Embryonic facial prominence (tissue), 1 donor: Measurements from ENCODE around the gene UFL1.
"Not testable (repeated sequence)": the region's sequence is repeated elsewhere in the genome, so short reads cannot be mapped to it uniquely, and the experiment has no call there.

Experiments
- DNase-seq: peaks from one replicate; pipeline ENCODE4 v3.0.0-alpha.2; 2016; ENCODE audit errors: extremely low spot score

The UFL1 gene

DNA sequence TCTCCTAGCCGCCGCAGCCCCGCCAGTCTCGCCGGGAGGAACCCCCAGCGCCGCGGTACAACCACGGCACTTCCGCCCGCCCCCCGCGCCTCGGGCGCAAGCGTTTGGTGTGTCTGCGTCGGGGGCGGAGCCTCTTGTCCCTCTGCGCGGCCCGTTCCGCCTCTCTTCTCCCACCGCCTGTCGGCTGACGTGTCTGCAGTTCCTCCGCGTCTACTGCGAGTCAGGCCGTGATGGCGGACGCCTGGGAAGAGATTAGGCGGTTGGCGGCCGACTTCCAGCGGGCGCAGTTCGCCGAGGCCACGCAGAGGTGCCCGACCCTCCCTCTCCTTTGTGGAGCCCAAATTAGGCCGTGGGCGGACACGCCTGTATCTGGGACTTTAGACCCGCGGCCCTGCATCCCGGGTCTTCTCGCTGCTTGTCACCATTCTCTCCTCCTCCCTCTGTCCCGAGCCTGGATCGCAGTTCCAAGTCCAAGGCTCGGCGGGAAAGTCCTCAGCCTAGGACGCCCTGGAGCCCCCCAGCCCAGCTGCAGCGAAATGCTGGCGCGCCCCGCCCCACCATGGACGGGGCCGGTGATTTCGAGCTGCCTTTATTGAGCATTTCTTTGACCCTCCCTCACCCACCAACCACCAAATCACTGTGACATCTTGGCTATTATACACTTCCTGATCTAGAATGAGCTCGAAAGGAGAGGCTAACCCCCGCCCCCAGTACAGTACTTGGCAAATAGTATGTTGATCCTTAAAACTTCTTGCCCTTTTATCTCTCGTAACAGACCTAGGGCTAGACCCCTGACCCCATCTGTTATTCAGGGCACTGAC lies at the start of gene UFL1:
UFL1 (plus strand) TSS at position 163 of the 821 bp plus-strand sequence; CDS start at position 231, 68 bp downstream.
- peak; percentile 92 for DNase-seq

DNA sequence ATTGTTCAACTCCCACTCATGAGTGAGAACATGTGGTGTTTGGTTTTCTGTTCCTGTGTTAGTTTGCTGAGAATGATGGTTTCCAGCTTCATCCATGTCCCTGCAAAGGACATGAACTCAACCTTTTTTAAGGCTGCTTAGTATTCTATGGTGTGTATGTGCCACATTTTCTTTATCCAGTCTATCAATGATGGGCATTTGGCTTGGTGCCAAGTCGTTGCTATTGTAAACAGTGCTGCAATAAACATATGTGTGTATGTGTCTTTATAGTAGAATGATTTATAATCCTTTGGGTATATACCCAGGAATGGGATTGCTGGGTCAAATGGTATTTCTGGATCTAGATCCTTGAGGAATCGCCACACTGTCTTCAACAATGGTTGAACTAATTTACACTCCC lies 49.3 kb upstream of the UFL1 start:
- not testable (repeated sequence) for DNase-seq

GRCh38 chr6:96478695-96479094 lies 42.9 kb upstream of the UFL1 start:
- DNase-seq: no peak

DNA sequence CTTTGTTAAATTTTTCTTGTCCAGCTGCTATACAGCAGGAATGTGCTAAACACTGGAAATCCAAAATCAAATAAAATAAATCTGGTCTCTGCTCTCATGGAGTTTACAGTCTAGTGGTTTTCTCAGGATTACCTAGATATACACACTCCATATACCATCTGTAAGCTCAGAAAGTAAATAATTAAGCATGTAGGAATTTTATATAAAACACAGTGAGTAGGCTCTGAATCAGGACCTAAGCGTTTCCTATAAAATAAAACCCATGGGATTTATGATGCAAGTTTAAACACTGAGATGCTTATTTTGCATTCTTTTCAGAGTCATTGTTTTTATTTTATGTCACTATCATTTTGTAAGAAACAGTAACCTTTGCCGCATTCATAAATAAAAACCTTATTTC lies 29.7 kb upstream of the UFL1 start:
- DNase-seq: no peak

DNA sequence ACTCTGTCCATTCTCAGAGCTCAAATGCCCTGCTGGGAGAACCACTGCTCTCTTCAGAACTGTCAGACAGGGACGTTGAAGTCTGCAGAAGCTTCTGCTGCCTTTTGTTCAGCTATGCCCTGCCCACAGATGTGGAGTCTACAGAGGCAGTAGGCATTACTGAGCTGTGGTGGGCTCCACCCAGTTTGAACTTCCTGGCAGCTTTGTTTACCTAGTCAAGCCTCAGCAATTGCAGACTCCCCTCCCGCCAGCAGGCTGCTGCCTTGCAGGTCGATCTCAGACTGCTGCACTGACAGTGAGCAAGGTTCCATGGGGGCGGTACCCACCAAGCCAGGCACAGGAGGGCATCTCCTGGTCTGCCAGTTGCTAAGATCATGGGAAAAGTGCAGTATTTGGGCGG lies 21.8 kb upstream of the UFL1 start:
- no peak for DNase-seq

DNA sequence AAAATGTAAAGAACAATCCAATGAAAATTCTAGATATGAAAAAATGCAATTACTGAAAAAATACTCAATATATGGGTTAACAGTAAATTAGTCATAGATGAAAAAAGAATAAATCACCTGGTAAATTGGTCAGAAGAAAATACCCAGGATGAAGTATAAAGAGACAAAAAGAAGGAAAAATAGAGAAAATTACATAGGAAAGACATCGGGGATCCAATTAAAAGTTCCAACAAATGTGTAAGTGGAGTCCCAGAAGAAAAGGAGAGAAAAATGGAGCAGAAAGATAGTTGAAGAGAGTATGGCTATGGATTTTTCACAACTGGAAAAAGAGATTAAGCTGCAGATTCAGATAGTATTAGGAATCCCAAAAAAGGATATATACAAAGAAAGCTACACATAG lies 18.7 kb upstream of the UFL1 start:
- no peak for DNase-seq

GRCh38 chr6:96505363-96505762 lies 16.2 kb upstream of the UFL1 start:
- no peak for DNase-seq

DNA sequence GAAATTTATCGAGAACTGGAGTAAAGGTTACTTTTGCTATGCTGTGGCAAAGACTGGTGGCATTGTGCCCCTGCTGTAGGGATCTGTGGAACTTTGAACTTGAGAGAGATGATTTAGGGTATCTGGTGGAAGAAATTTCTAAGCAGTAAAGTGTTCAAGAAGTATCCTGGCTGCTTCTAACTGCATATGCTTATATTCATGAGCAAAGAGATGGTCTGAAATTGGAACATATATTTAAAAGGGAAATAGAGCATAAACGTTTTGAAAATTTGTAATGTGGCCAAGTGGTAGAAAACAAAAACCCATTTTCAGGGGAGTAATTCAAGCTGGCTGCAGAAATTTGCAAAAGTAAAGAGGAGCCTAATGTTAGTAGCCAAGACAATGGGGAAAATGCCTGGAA lies 12.3 kb upstream of the UFL1 start:
- DNase-seq: no peak

- DNase-seq: no peak
Measured at GRCh38 chr6:96520171-96521115, 1.2 kb upstream of the UFL1 start.

GRCh38 chr6:96521306-96521643 lies 331 bp upstream of the UFL1 start:
- DNase-seq: no peak

- DNase-seq: no peak
Measured at GRCh38 chr6:96522465-96523009, 931 bp downstream of the UFL1 start.

- no peak for DNase-seq
Measured at GRCh38 chr6:96528193-96528592, 6.6 kb downstream of the UFL1 start.

DNA sequence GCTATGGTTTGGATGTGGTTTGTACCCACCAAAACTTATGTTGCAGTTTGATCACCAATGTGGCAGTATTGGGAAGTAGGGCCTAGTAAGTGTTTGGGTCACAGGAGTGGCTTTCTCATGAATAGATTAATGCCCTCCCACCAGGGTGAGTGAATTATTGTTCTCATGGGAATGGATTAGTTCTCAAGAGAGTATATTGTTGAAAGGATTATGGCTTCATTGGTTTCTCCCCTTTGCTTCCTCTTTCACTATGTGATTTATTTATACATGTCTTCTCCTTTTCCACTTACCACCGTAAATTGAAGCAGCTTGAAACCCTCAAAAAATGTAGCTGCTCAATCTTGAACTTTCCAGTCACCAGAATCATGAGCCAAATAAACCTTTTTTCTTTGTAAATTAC lies 10.8 kb downstream of the UFL1 start:
- DNase-seq: no peak

- DNase-seq: no peak
Measured at GRCh38 chr6:96537726-96538125, 16.1 kb downstream of the UFL1 start.

DNA sequence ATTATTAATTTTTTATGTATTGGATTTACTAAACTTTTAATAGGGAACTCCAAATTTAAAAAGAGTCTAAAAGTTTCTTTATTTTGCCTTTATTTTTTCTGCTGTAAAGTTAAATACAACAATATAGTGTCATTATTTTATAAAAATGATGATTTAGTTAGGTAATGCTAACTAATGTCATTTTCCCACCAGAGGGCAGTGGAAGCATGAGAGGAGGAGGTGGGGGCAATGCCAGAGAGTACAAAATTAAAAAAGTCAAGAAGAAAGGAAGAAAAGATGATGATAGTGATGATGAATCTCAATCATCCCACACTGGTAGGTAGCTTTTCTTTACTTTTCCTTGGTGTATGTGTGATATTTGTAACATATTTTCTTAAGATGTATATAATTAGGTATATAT lies 21.1 kb downstream of the UFL1 start:
- no peak for DNase-seq

- DNase-seq: no peak
Measured at GRCh38 chr6:96545882-96546281, 24.3 kb downstream of the UFL1 start.

DNA sequence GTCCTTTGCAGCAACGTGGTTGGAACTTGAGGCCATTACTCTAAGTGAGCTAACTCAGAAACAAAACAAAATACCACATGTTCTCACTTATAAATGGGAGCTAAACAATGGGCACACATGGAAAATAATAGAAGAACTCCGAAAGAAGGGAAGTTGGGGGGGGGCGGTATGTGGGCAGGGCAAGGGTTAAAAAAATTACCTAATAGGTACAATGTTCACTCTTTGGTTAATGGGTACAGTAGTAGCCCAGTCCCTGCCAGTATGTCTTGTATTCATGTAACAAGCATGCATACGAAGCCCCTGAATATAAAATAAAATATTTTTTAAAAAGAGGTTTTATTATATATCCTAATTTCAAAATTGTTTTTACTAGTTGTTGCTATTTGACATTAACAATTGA lies 26.0 kb downstream of the UFL1 start:
- no peak for DNase-seq

- DNase-seq: no peak
Measured at GRCh38 chr6:96554558-96554957, 33.0 kb downstream of the UFL1 start.

DNA sequence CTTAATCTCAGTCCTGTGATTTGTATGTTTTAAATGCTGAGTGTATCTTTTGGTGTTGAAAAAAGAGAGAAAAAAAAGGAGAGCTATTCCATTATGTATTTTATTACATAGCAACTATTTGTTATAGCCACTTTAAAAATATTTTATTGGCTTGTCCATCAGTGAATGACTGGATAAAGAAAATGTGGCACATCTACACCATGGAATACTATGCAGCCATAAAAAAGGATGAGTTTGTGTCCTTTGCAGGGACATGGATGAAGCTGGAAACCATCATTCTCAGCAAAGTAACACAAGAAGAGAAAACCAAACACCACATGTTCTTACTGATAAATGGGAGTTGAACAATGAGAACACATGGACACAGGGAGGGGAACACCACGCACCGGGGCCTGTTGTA lies 38.1 kb downstream of the UFL1 start:
- not testable (repeated sequence) for DNase-seq

DNA sequence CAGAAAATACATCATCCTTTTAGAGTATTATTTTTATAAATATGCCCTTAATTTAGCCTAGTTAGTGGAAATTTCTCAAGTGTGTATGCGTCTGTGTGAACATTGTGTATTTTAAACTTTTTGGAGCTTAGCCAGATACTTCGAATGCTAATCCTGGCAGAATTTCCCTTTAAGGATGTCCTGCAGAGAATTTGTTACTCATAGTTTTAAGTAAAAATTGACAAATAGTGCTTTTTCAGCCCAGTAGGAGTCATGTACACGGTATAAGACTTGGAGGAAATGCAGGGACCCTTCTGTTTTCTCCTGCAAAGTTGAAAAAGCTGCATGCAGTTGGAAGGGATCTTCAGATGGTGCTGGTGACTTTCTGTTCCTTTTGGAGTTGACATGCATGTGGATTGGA lies 41.3 kb downstream of the UFL1 start, which contains the start of gene FHL5:
FHL5 (plus strand) TSS at position 243 of the 400 bp plus-strand sequence. CDS start 40,486 bp downstream, outside the sequence.
- no peak for DNase-seq

DNA sequence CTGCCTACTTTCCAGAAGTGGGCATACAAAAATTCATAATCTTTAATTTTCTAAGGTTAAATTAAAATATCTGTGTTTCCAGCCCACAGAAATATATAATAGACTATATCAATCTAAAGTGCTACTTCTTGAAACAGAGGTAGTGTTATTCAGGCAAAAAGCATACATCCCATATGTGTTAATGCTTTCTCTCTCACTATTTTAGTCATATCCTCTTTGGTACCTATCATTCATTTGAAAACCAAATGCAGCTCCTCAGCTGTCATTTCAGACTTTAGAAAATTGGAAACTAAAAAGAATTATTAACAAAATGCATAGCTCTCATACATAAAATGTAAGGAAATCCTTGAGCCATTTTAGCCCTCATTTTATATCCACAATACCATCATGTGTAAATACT lies 42.2 kb downstream of the UFL1 start:
- DNase-seq: no peak

- no peak for DNase-seq
Measured at GRCh38 chr6:96570053-96570452, 48.4 kb downstream of the UFL1 start.
